A549 (cell line): Measurements from ENCODE around the gene PYGM. TPM values are rescaled to one million over a fixed set of nuclear protein-coding genes. Genes with fewer than 3 reads are reported as not detected.

Experiments used
- ATAC-seq, 2 experiments: fragments of 200-7000 bp in 1 of 2; fragments of >200 bp in 1 of 2; cut with Nextera tagmentation in 1 of 2; cut with Tn5 transposase in 1 of 2; 3 replicates each; pipeline versions ENCODE4 v1.8.0 to v1.9.1; 2018 to 2020; ENCODE audit warnings: mild to moderate bottlenecking in 1 of 2, moderate library complexity in 1 of 2
- CTCF ChIA-PET: fragments of 300-600 bp; sonication (Branson Sonifier 250); formaldehyde crosslinking; extraction: SDS; loops from one replicate; lab custom pipeline; 2021; ENCODE audit warnings: antibody characterized with exemption, inconsistent platforms; lab: Yijun Ruan, JAX
- POLR2A ChIA-PET: fragments of 350-600 bp; formaldehyde crosslinking; extraction: SDS; loops from one replicate; lab custom pipeline; 2021; ENCODE audit warnings: antibody characterized with exemption, inconsistent platforms; lab: Yijun Ruan, JAX
- DNase-seq, 2 experiments: peaks; one replicate each; pipeline versions ENCODE4 v3.0.0 to v3.0.0-alpha.2; 2011 to 2016; ENCODE audit warnings: low read depth in 1 of 2, low spot score in 1 of 2
- FAIRE-seq: peaks from 2 replicates; lab custom pipeline; 2011; peaks lifted over from hg19 to GRCh38; lab: Jason Lieb, UNC
- H3K27ac ChIP-seq, 2 experiments: fragments of >200 bp; sonication (Bioruptor Twin); formaldehyde crosslinking; 3 replicates each; pipeline ENCODE4 v1.5.1; 2016 to 2017
- H3K4me1 ChIP-seq: fragments of >200 bp; sonication (Bioruptor Twin); formaldehyde crosslinking; 3 replicates; pipeline ENCODE4 v1.6.1; 2016
- H3K4me2 ChIP-seq: fragments of >200 bp; sonication (Bioruptor Twin); formaldehyde crosslinking; 3 replicates; pipeline ENCODE4 v1.6.1; 2016
- H3K4me3 ChIP-seq: fragments of >200 bp; sonication (Bioruptor Twin); formaldehyde crosslinking; 3 replicates; pipeline ENCODE4 v1.5.1; 2016
- H3K9me3 ChIP-seq: fragments of >200 bp; sonication (Bioruptor Twin); formaldehyde crosslinking; 3 replicates; pipeline ENCODE4 v1.6.1; 2016
- CHD2 ChIP-seq: fragments of 150-350 bp; IDR thresholded peaks from 2 replicates; pipeline ENCODE4 v1.6.1; 2014; ENCODE audit warnings: low read length; ENCODE audit not compliant: partially characterized antibody
- CHD4 ChIP-seq: fragments of 200-600 bp; sonication (generic); IDR thresholded peaks from 2 replicates; pipeline ENCODE4 v1.6.1; 2016; ENCODE audit warnings: antibody characterized with exemption, mild to moderate bottlenecking, borderline replicate concordance
- CTCF ChIP-seq: fragments of >200 bp; sonication (Bioruptor Twin); formaldehyde crosslinking; IDR thresholded peaks from 3 replicates; pipeline ENCODE4 v1.5.1; 2016
- FOSL2 ChIP-seq, 2 experiments: fragments of 450-650 bp in 1 of 2; fragments of >200 bp in 1 of 2; sonication (Bioruptor Twin) in 1 of 2; formaldehyde crosslinking; IDR thresholded peaks; 2 replicates each; pipeline versions ENCODE4 v1.5.0 to v1.6.1; 2016 to 2020; ENCODE audit warnings: mild to moderate bottlenecking in 1 of 2, moderate library complexity in 1 of 2
- GATA3 ChIP-seq: IDR thresholded peaks from 2 replicates; pipeline ENCODE4 v1.6.1; 2012; ENCODE audit warnings: borderline replicate concordance
- HMGXB4 ChIP-seq: fragments of 250-450 bp; sonication (Bioruptor Pico); IDR thresholded peaks from 2 replicates; pipeline ENCODE4 v1.5.0; 2021; ENCODE audit warnings: mild to moderate bottlenecking, moderate library complexity, borderline replicate concordance
- HOXB13 ChIP-seq: fragments of 250-450 bp; sonication (Bioruptor Pico); IDR thresholded peaks from 2 replicates; pipeline ENCODE4 v1.5.0; 2020; ENCODE audit warnings: low read depth, mild to moderate bottlenecking, moderate library complexity
- JUNB ChIP-seq: fragments of >200 bp; sonication (Bioruptor Twin); formaldehyde crosslinking; IDR thresholded peaks from 2 replicates; pipeline ENCODE4 v1.6.1; 2016
- KDM1A ChIP-seq: fragments of 200-600 bp; sonication (generic); IDR thresholded peaks from 2 replicates; pipeline ENCODE4 v1.6.1; 2016; ENCODE audit warnings: low read depth, mild to moderate bottlenecking
- MYC ChIP-seq: IDR thresholded peaks from 2 replicates; pipeline ENCODE4 v1.6.1; 2012; ENCODE audit warnings: mild to moderate bottlenecking, inconsistent platforms, low read length, improper control_type of control experiment, borderline replicate concordance
- PBX3 ChIP-seq: IDR thresholded peaks from 2 replicates; pipeline ENCODE4 v1.6.1; 2012
- RCOR1 ChIP-seq: fragments of 150-350 bp; IDR thresholded peaks from 2 replicates; pipeline ENCODE4 v1.6.1; 2014; ENCODE audit warnings: antibody characterized with exemption, low read length, low read depth
- RNF2 ChIP-seq: fragments of 200-600 bp; sonication (generic); IDR thresholded peaks from 2 replicates; pipeline ENCODE4 v1.6.1; 2016; ENCODE audit warnings: low read depth, mild to moderate bottlenecking, antibody characterized with exemption, moderate library complexity, borderline replicate concordance
- SREBF2 ChIP-seq: fragments of 450-650 bp; IDR thresholded peaks from 2 replicates; pipeline ENCODE4 v1.6.1; 2014; ENCODE audit warnings: mild to moderate bottlenecking, moderate library complexity
- ZC3H11A ChIP-seq: fragments of 450-650 bp; IDR thresholded peaks from 2 replicates; pipeline ENCODE4 v1.6.1; 2014; ENCODE audit warnings: antibody characterized with exemption, mild to moderate bottlenecking
- ZFP36 ChIP-seq: fragments of 450-650 bp; IDR thresholded peaks from 2 replicates; pipeline ENCODE4 v1.6.1; 2014; ENCODE audit warnings: borderline replicate concordance; ENCODE audit not compliant: partially characterized antibody
- WGBS: methylation state at CpG from one replicate; pipeline ENCODE4 v1.1.6; 2017; ENCODE audit errors: missing lambda C conversion rate; 5-methylcytosine and 5-hydroxymethylcytosine counted together
- polyA plus RNA-seq, 4 experiments: library from polyadenylated mRNA; depleted of rRNA in 3 of 4; stranded (reverse); fragments of >200 nt; fragmentation: RNase III in 1 of 4; extraction: RNeasy Plus Mini Kit Qiagen cat#74134 plus additional on column Dnase treatment in 1 of 4; gene quantifications; 2 replicates in 3 of 4; 3 replicates in 1 of 4; pipeline ENCODE4 v1.2.3, GENCODE V29; 2011 to 2017

Gene PYGM
- polyA plus RNA-seq, 2 of the 4 experiments (the other 2 are of a cell fraction) = 0.22 to 0.23 TPM

- Histone ChIP-seq H3K27ac (no peak overlapping the region), H3K9me3 (no peaks in the 10 kb centered on the region), H3K4me3 (no peak overlapping the region), H3K4me2 (no peak overlapping the region), H3K4me1 (no peaks in the 10 kb centered on the region)
- WGBS = 85% methylated on average over 10 of the region's 10 CpGs
- ATAC-seq (no peak), DNase-seq (no peak), FAIRE-seq (no peak)
- ChIA-PET CTCF (interaction anchor here (0.7 to 9.7 kb wide), 15 partner anchors 9 to 228 kb away, joined by 3 to 79 read pairs (median 4); partner anchors contain the start of genes ARL2, CDC42BPG, MAP4K2 and MEN1), POLR2A (no interaction called here)
- TF ChIP-seq HMGXB4 (CRISPR knock-in tag) = no peak
- no peak for TF ChIP-seq CHD2
- no peak for TF ChIP-seq CHD4
- TF ChIP-seq HOXB13 (CRISPR knock-in tag) = no peak
- TF ChIP-seq FOSL2 (IDR thresholded peaks at IDR 0.05) = no peak
- TF ChIP-seq FOSL2 (CRISPR knock-in tag; IDR thresholded peaks at IDR 0.05) = no peak
These were observed 26.5 kb upstream of the PYGM start for GRCh38 chr11:64786308-64786707.

GRCh38 chr11:64784813-64785581, 25.2 kb upstream of the PYGM start:
- Histone ChIP-seq H3K4me2 (no peak overlapping the region), H3K4me1 (no peaks in the 10 kb centered on the region; the same call in 2 of the 3 replicates), H3K9me3 (no peaks in the 10 kb centered on the region), H3K27ac (no peak overlapping the region), H3K4me3 (no peak overlapping the region)
- CTCF ChIA-PET = interaction anchor here (0.7 to 9.7 kb wide), 12 partner anchors 9 to 109 kb away, joined by 3 to 79 read pairs (median 6); partner anchors contain the start of genes MAP4K2 and MEN1
- ATAC-seq (no peak), DNase-seq (no peak), FAIRE-seq (no peak)
- POLR2A ChIA-PET = no interaction called here
- TF ChIP-seq CTCF = no peak
- TF ChIP-seq KDM1A = no peak
- no peak for TF ChIP-seq RCOR1
- TF ChIP-seq MYC = no peak
- no peak for TF ChIP-seq HMGXB4 (CRISPR knock-in tag)
- no peak for TF ChIP-seq RNF2
- TF ChIP-seq GATA3 = no peak
- no peak for TF ChIP-seq ZFP36
- TF ChIP-seq ZC3H11A = no peak
- TF ChIP-seq SREBF2 = no peak
- no peak for TF ChIP-seq JUNB
- TF ChIP-seq PBX3 = no peak
- 85% methylated on average over 12 of the region's 12 CpGs for WGBS
